HG03558 (cell line): ENCODE measurements around the gene PIK3CG.
"Not testable (repeated sequence)": the region's sequence is repeated elsewhere in the genome, so short reads cannot be mapped to it uniquely, and the experiment has no call there.

Experiments
- ATAC-seq: cut with Tn5 transposase; IDR thresholded peaks from one replicate; pipeline ENCODE4 v1.9.1; 2021; ENCODE audit warnings: moderate number of reproducible peaks; ENCODE audit not compliant: unreplicated experiment; ENCODE audit errors: extremely low read depth

PIK3CG gene

DNA sequence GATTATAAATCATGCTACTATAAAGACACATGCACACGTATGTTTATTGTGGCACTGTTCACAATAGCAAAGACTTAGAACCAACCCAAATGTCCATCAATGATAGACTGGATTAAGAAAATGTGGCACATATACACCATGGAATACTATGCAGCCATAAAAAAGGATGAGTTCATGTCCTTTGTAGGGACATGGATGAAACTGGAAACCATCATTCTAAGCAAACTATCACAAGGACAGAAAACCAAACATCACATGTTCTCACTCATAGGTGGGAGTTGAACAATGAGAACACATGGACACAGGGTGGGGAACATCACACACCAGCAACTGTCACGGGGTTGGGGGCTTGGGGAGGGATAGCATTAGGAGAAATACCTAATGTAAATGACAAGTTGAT lies 59.4 kb downstream of the PIK3CG start:
- ATAC-seq, result not testable (repeated sequence)

GRCh38 chr7:106926892-106927291 lies 61.8 kb downstream of the PIK3CG start:
- no peak for ATAC-seq

DNA sequence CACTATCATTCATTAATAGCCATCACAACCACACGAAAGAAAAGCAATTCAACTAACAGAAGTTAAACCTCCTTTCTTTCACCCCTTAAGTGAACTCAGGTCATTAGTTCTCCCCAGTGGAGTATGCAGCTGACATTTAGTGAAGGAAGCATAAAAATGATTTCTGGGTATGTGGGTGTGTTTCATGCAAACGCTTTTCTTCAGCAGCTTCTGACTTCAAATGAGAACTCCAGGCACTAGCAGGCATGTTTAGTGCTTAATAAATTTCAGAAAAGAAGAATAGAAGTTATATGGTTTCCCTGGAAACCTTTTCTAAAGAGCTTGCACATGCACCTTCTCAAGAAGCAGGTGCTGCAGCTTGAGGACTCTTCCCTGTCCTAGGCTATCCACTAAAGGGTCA lies 62.5 kb downstream of the PIK3CG start:
- no peak for ATAC-seq

- ATAC-seq, result not testable (repeated sequence)
Measured at GRCh38 chr7:106929616-106930015, 64.5 kb downstream of the PIK3CG start.

DNA sequence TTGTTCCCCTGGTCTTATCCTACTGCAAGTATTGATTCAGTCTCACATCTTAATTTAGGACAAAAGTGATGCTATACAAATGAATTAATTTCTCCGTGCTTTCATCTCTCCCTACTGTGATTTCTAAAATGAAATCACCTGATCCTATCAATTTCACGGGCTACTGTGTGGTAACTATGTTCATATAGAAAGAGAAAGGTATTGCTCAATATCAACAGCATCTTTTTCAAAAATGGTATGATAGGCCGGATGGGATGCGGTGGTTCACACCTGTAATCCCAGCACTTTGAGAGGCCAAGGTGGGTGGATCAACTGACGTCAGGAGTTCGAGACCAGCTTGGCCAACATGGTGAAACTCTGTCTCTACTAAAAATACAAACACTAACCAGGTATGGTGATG lies 71.2 kb downstream of the PIK3CG start:
- no peak for ATAC-seq

GRCh38 chr7:106938122-106938521 lies 73.0 kb downstream of the PIK3CG start:
- not testable (repeated sequence) for ATAC-seq

DNA sequence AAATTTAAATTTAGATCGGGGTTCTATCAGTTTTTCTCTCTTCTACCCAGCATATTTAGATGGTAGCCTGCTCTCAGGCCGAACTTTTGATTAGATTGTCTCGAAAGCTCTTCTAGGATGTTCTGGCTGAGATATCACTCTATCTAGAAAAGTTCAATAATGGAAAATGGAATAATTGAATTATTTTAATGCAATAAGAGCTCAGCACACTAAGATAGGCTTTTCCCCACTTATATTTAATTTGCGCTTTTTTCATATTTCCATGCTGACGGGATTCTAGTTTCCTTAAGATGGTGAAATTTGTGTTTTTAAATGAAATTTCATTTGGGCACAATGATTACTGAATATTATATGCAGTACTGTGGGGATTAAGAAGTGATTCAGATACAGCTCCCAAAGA lies 73.7 kb downstream of the PIK3CG start:
- ATAC-seq, result no peak

GRCh38 chr7:106944035-106944665 lies 79.1 kb downstream of the PIK3CG start:
- ATAC-seq, result no peak

DNA sequence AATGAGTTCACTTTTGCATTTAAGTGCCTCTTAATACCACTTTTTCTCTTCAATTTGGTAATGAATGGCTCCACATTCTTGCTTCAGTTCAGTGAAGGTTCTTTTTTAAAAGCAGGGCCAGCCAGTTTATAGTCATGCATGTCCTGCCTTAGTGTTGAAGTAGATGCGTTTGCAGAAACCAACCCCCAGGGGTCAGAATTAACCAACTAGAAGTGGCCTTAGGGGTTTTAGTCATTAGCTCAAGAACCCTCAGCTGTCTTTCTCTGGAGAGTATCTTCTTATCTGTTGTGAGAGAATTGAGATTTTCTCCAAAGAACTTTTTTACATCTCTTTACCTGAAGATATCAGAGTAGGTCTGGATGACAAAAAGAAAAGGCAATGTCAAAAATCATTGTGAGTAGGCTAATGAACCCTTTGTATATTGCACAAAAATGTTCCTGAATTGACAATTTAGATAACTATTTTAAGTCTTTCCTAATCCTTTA lies 82.2 kb downstream of the PIK3CG start:
- ATAC-seq, result no peak

DNA sequence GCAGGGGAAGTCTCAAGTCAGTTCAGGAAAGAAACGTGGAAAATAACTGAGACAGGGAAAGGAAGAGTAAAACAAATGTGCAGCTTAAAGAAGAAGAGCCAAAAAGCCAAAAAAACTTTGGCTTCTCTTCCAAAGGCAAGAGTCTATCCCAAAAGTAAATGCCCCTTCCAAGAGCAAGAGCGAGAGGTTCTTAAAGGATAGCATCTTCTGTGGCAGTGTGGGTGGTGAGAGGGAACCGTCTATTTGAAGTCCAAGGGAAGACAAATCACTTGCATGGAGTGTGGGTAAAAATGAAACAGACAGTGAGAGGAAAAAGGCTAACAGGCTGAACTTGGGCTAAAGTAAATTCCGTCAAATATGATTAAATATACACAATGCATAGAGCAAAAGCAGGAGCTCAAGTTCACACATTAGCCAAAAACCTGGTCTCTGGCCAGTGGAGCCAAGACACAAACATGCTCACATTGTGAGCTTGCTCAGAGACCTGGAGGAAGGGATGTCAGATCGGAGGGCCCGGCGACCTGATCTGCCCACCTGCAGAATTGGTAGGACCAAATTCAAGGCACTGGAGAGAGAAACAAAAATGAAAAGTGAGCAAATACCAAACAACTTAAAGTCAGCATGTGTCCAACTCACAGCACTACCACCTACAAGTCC lies 87.0 kb downstream of the PIK3CG start:
- ATAC-seq, result no peak

DNA sequence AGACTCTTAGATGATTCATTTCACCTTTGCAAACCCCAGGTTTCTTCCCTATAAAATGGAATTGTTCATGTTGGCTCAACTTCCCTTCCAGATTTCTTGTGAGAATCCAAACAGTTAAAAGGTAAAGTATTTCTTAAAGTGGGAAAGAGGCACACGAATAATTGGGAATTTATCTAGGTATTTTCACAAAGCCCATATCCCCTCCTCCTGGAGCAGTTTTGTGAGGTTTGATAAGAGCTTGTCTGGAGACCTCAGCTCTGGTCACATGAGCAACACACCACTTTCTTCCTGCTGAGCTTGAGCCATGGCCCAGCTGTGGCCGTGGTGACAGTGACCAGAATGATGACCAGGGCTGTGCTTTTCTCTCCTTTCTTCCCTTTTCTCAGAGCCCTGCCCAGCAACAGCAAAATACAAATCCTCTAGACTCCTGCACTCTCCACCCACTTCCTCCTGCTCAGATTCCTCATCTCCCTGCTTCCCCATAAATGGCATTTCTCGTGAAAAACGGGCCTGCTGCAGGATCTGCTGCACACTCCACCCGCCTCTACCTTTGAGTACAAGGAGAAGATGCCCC lies 87.7 kb downstream of the PIK3CG start:
- no peak for ATAC-seq

- ATAC-seq, result no peak
Measured at GRCh38 chr7:106954840-106955239, 89.8 kb downstream of the PIK3CG start.

- ATAC-seq, result not testable (repeated sequence)
Measured at GRCh38 chr7:106955857-106956256, 90.8 kb downstream of the PIK3CG start.
